GM12878 (cell line): ENCODE measurements around the gene DPP4.

Experiments
- POLR2AphosphoS2 ChIP-seq: IDR thresholded peaks from 2 replicates; pipeline ENCODE4 v1.6.1; 2011; ENCODE audit warnings: low read depth, mild to moderate bottlenecking, low read length, improper control_type of control experiment, moderate library complexity
- RBBP5 ChIP-seq: fragments of 200-600 bp; sonication (generic); conservative IDR thresholded peaks from 2 replicates; pipeline ENCODE4 v1.6.1; 2016
- ZNF217 ChIP-seq: fragments of 450-650 bp; IDR thresholded peaks from 2 replicates; pipeline ENCODE4 v1.6.1; 2017; ENCODE audit warnings: antibody characterized with exemption, mild to moderate bottlenecking

DNA sequence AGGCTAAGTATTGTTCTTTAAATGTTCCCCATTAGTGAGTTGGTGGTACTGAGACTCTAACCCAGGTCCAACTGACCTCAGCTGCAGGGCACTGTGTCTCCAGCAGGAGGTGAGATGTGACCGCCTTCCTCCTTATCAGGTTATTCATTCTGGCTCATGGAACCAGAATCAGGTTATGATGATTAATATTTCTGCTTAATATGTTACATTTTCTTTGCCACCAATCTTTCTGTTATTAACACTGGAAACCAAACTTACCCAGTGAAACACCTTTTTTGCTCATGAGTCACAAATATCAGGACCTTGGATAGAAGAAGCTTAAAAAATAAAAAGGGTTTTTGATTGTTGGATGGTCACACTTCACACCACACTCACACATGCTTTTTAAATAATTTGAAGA lies 85.4 kb downstream of the DPP4 start:
- no peak for TF ChIP-seq RBBP5
- no peak for TF ChIP-seq POLR2AphosphoS2
- no peak for TF ChIP-seq ZNF217
